ENCODE results near the gene STK32C.

The STK32C gene

DNA sequence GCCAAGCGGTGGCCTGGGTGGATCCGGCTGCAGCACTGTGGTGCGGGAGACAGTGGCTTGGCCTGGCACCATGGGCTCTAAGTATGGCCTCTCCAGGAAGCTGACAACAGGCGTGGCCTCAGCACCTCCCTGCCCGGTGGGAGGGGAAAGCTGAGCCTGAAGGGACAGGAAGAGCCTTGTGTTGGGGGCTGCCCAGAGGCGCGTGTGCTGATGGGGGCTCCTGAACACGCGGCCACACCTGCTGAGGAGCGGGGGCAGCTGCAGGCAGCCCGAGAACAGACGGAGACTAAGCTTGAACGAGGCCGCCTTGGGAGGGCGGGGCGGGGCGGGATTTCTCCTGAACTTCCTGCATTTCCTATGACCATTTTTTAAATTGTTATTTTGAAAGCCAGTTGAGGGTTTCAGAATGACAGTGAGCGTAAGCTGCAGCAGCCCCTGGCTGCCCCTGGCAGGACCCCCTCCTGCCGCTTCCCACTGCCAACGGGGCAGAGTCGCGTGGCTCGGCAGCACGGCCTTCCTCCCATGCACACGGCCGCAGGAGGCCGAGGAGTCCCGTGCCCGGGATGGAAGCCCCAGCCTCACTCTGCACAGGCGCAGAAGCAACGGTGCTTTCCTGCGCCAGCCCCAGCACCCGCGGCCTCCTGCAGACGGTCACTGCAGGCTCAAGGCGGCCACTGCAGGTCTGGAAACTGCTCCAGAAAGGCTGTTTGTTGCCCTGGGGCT is 77.8 kb downstream of the STK32C start:
- TF ChIP-seq, protein P1, sequence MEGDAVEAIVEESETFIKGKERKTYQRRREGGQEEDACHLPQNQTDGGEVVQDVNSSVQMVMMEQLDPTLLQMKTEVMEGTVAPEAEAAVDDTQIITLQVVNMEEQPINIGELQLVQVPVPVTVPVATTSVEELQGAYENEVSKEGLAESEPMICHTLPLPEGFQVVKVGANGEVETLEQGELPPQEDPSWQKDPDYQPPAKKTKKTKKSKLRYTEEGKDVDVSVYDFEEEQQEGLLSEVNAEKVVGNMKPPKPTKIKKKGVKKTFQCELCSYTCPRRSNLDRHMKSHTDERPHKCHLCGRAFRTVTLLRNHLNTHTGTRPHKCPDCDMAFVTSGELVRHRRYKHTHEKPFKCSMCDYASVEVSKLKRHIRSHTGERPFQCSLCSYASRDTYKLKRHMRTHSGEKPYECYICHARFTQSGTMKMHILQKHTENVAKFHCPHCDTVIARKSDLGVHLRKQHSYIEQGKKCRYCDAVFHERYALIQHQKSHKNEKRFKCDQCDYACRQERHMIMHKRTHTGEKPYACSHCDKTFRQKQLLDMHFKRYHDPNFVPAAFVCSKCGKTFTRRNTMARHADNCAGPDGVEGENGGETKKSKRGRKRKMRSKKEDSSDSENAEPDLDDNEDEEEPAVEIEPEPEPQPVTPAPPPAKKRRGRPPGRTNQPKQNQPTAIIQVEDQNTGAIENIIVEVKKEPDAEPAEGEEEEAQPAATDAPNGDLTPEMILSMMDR (IDR thresholded peaks at IDR 0.05; ENCODE audit: extremely low read depth, insufficient read depth, missing control alignments): no peak
- DNase-seq (ENCODE audit: low spot score): peak; percentile 90
- in situ Hi-C loops (cut with MboI; ENCODE audit: low pct_unique_long_range_greater_than_20kb, low sequenced_read_pairs, unreplicated experiment): loop anchor here (10.0 kb wide), 1 partner anchor 115 kb away; no protein-coding TSS in a partner anchor

DNA sequence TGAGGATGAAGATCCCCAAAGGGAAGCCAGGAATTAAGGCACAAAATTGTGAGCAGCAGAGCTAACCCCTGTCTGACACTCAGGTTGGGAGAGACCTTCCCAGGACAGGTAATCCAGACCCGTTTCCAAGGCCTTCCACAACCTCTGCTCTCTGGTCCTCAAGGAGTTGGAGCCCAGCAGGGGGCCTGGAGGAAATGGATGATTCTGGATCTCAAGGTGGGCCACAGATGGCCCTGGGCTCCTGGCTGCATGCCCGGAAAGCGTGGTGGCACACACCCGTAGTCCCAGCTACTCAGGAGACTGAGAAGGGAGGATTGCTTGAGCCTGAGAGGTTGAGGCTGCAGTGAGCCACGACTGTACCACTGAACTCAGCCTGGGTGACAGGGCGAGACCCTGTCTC is 78.7 kb downstream of the STK32C start:
- in situ Hi-C loops (cut with MboI; ENCODE audit: low pct_unique_long_range_greater_than_20kb, low sequenced_read_pairs, unreplicated experiment): loop anchor here (10.0 kb wide), 1 partner anchor 116 kb away; no protein-coding TSS in a partner anchor
- no peak for DNase-seq (ENCODE audit: low spot score)
- TF ChIP-seq, protein P1 (IDR thresholded peaks at IDR 0.05; ENCODE audit: extremely low read depth, insufficient read depth, missing control alignments): no peak

DNA sequence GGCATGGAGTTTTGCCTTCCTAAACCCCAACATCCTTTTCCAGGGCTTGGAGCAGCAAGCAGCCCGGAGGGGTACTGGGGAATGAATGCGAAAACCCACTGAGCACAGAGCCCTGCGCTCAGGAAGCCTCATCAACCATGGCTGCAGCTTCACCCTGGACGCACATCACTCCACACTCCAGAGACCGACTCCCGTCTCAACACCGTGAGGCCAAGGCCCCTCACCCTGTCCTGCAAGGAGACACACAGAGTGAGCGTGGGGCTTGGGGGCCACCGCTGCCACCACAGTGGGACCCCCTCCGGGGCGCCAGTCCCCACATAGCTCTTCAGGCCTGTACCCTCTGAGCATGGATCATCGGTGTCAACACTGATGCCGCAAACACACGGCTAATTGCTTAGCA is 79.1 kb downstream of the STK32C start:
- DNase-seq (ENCODE audit: low spot score): no peak
- in situ Hi-C loops (cut with MboI; ENCODE audit: low pct_unique_long_range_greater_than_20kb, low sequenced_read_pairs, unreplicated experiment): loop anchor here (10.0 kb wide), 1 partner anchor 116 kb away; no protein-coding TSS in a partner anchor
- TF ChIP-seq, protein P1 (IDR thresholded peaks at IDR 0.05; ENCODE audit: extremely low read depth, insufficient read depth, missing control alignments): no peak

DNA sequence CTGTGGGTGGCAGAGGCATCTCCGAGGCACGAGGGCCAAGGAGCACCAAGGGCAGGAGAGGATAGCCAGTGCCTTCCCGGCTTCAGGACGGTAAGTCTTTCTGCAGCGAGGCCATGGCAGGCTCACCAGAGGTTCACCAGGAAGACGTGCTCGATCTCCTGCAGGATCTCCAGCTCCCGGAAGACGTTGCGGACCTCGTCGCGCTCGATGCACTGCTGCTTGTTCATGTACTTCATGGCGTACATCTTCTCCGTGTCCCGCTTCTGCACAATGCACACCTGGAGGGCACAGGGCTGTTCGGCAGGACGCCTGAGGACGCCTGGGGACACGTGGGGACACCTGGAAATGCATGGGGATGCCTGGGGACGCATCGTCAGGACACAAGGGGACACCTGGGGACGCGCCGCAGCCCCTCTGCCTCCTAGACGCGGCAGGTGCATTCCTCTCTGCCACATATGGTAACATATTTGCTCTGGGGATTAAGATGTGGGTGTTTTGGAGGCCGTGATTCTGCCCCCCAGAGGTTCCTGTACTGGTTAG is 79.8 kb downstream of the STK32C start:
- TF ChIP-seq, protein P1 (IDR thresholded peaks at IDR 0.05; ENCODE audit: extremely low read depth, insufficient read depth, missing control alignments): no peak
- in situ Hi-C loops (cut with MboI; ENCODE audit: low pct_unique_long_range_greater_than_20kb, low sequenced_read_pairs, unreplicated experiment): loop anchor here (10.0 kb wide), 1 partner anchor 117 kb away; no protein-coding TSS in a partner anchor
- no peak for DNase-seq (ENCODE audit: low spot score)

DNA sequence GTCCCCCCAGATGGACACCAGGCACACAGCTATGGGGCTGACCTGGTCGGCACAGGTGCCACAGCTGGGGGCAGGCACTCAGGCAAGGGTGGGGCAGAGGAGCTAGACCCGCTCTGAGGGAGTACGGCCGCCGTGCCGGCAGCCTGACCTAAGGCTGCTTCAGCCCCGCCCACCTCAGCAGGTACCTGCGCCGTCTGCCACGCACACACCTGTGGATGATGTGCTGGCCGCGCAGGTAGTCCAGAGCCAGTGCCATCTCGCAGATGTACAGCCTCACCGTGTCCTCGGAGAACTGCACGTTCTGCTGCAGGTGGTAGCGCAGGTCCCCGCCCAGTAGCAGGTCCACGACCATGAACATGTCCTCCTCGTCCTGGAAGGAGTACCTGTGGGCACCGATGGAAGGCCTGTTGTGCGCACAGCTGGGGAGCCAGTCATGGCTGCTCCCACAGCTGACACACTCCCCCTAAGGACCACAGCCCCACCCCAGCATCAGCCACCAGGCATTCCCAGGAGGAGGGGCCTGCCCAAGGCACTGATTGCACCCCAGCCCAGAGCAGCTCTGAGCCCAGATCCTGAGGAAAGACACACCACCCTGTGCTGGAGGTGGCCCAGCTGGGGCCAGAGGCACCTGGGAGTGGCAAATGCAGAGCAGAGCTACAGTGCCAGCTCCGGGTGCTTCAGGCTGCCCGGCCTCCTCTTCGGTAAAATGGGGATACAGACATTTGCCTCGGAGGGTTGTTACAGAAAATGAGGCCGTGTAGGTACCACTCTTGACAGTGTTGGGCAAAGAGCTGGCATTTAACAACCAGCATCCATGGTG is 81.0 kb downstream of the STK32C start:
- DNase-seq (ENCODE audit: low spot score): no peak
- in situ Hi-C loops (cut with MboI; ENCODE audit: low pct_unique_long_range_greater_than_20kb, low sequenced_read_pairs, unreplicated experiment): loop anchor here (10.0 kb wide), 1 partner anchor 118 kb away; no protein-coding TSS in a partner anchor
- TF ChIP-seq, protein P1 (IDR thresholded peaks at IDR 0.05; ENCODE audit: extremely low read depth, insufficient read depth, missing control alignments): no peak

DNA sequence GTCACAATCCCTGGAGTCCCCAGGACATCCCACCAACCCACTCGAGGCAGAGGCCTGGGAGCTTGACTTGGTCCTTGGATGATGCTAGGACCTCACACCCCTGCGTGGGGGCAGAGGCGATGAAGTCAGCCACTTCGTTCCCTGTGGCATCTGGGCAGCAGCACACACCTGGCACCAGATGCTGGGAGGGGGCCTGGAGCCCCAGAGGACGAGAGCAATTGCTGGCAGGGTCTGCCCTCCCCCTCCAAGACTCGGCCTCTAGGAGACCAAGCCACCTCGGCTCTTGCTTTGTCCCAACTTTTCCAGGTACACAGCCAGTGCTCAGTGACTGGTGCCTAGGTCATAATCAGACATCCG is 81.9 kb downstream of the STK32C start:
- no peak for DNase-seq (ENCODE audit: low spot score)
- TF ChIP-seq, protein P1 (IDR thresholded peaks at IDR 0.05; ENCODE audit: extremely low read depth, insufficient read depth, missing control alignments): no peak
- in situ Hi-C loops (cut with MboI; ENCODE audit: low pct_unique_long_range_greater_than_20kb, low sequenced_read_pairs, unreplicated experiment): loop anchor here (10.0 kb wide), 1 partner anchor 119 kb away; no protein-coding TSS in a partner anchor

Data from GM13977 (cell line).